GM18517 (cell line): Measurements from ENCODE around the gene USP34.

Experiments
- ATAC-seq: cut with Tn5 transposase; IDR thresholded peaks from one replicate; pipeline ENCODE4 v1.9.1; 2021; ENCODE audit warnings: mild to moderate bottlenecking, moderate library complexity; ENCODE audit not compliant: unreplicated experiment

The USP34 gene

GRCh38 chr2:61377046-61377445 is 93.8 kb downstream of the USP34 start:
- no peak for ATAC-seq

GRCh38 chr2:61376211-61376610 is 94.7 kb downstream of the USP34 start:
- ATAC-seq: no peak

- ATAC-seq: no peak
Measured at GRCh38 chr2:61371027-61371426, 99.9 kb downstream of the USP34 start.

- ATAC-seq: no peak
Measured at GRCh38 chr2:61368687-61369665, 101.9 kb downstream of the USP34 start.

- ATAC-seq: no peak
Measured at GRCh38 chr2:61367177-61367576, 103.7 kb downstream of the USP34 start.

GRCh38 chr2:61363580-61363979 is 107.3 kb downstream of the USP34 start:
- ATAC-seq: no peak

GRCh38 chr2:61362873-61363272 is 108.0 kb downstream of the USP34 start:
- no peak for ATAC-seq

- no peak for ATAC-seq
Measured at GRCh38 chr2:61361068-61361467, 109.8 kb downstream of the USP34 start.

GRCh38 chr2:61359058-61359457 is 111.8 kb downstream of the USP34 start:
- ATAC-seq: no peak

GRCh38 chr2:61357681-61358080 is 113.2 kb downstream of the USP34 start:
- no peak for ATAC-seq

- ATAC-seq: no peak
Measured at GRCh38 chr2:61356958-61357350, 113.9 kb downstream of the USP34 start.

GRCh38 chr2:61356261-61356957 is 114.5 kb downstream of the USP34 start:
- peak; percentile 59 for ATAC-seq

GRCh38 chr2:61354543-61355197 is 116.2 kb downstream of the USP34 start:
- ATAC-seq: no peak

GRCh38 chr2:61353909-61354308 is 117.0 kb downstream of the USP34 start:
- no peak for ATAC-seq

- ATAC-seq: no peak
Measured at GRCh38 chr2:61350777-61351176, 120.1 kb downstream of the USP34 start.

GRCh38 chr2:61343141-61343540 is 127.7 kb downstream of the USP34 start:
- no peak for ATAC-seq

- ATAC-seq: no peak
Measured at GRCh38 chr2:61340242-61340641, 130.6 kb downstream of the USP34 start.

GRCh38 chr2:61338447-61338846 is 132.4 kb downstream of the USP34 start:
- ATAC-seq: no peak

GRCh38 chr2:61335187-61335586 is 135.7 kb downstream of the USP34 start:
- no peak for ATAC-seq

- no peak for ATAC-seq
Measured at GRCh38 chr2:61334466-61334865, 136.4 kb downstream of the USP34 start.

GRCh38 chr2:61328707-61329251 is 142.1 kb downstream of the USP34 start:
- no peak for ATAC-seq
